OCI-LY7 (cell line): Measurements from ENCODE around the gene SEMA7A. TPM values are rescaled to one million over a fixed set of nuclear protein-coding genes. Genes with fewer than 3 reads are reported as not detected.

Experiments
- BruUV-seq: library from RNA; stranded (reverse); fragments of 400-500 nt; replicated peaks from 2 replicates; lab custom pipeline; 2021; lab: Mats Ljungman, UMichigan
- CTCF ChIA-PET: fragments of 300-600 bp; sonication (Branson Sonifier 250); formaldehyde crosslinking; loops from one replicate; lab custom pipeline; 2022; ENCODE audit warnings: antibody characterized with exemption; ENCODE audit not compliant: unreplicated experiment; lab: Charles Lee
- POLR2A ChIA-PET: fragments of 300-600 bp; sonication (Branson Sonifier 250); formaldehyde crosslinking; loops from one replicate; lab custom pipeline; 2022; ENCODE audit warnings: antibody characterized with exemption; lab: Charles Lee
- DNase-seq: peaks from one replicate; pipeline ENCODE4 v3.0.0-alpha.2; 2015; ENCODE audit warnings: low spot score
- H2AFZ ChIP-seq: fragments of 200-600 bp; sonication (generic), shearing (Covaris generic); 2 replicates; pipeline ENCODE4 v1.6.1; 2014; ENCODE audit warnings: mild to moderate bottlenecking, antibody characterized with exemption, low read length, moderate library complexity
- H3K27ac ChIP-seq: fragments of 200-600 bp; sonication (generic); 2 replicates; pipeline ENCODE4 v1.5.1; 2014; ENCODE audit warnings: mixed run types, low read depth, mild to moderate bottlenecking, moderate library complexity, low read length, inconsistent platforms; ENCODE audit not compliant: poor library complexity, severe bottlenecking
- H3K36me3 ChIP-seq: fragments of 200-600 bp; sonication (generic); 2 replicates; pipeline ENCODE4 v1.6.1; 2014; ENCODE audit warnings: mild to moderate bottlenecking, antibody characterized with exemption, low read length, moderate library complexity, mixed read lengths; ENCODE audit not compliant: insufficient read depth
- H3K4me1 ChIP-seq: fragments of 200-600 bp; sonication (generic); 2 replicates; pipeline ENCODE4 v1.5.1; 2014; ENCODE audit warnings: mild to moderate bottlenecking, low read length; ENCODE audit not compliant: insufficient read depth, poor library complexity, severe bottlenecking
- H3K4me2 ChIP-seq: fragments of 200-600 bp; sonication (generic); 2 replicates; pipeline ENCODE4 v1.6.1; 2014; ENCODE audit warnings: mild to moderate bottlenecking, low read length
- H3K4me3 ChIP-seq: fragments of 200-600 bp; sonication (generic); 2 replicates; pipeline ENCODE4 v1.5.1; 2014; ENCODE audit warnings: mild to moderate bottlenecking, low read depth, low read length; ENCODE audit not compliant: poor library complexity, severe bottlenecking
- H3K79me2 ChIP-seq: fragments of 200-600 bp; sonication (generic); 2 replicates; pipeline ENCODE4 v1.6.1; 2016; ENCODE audit warnings: low read depth, mild to moderate bottlenecking, low read length, moderate library complexity, mixed read lengths; ENCODE audit not compliant: insufficient read depth
- H3K9me2 ChIP-seq: fragments of 200-600 bp; sonication (generic); 2 replicates; pipeline ENCODE4 v1.6.1; 2016; ENCODE audit warnings: mild to moderate bottlenecking, low read length, mixed read lengths; ENCODE audit not compliant: insufficient read depth
- H3K9me3 ChIP-seq: fragments of 200-600 bp; sonication (generic); 2 replicates; pipeline ENCODE4 v1.6.1; 2014; ENCODE audit warnings: mild to moderate bottlenecking, mixed run types, low read length, mixed read lengths
- H4K20me1 ChIP-seq: fragments of 200-600 bp; sonication (generic); 2 replicates; pipeline ENCODE4 v1.6.1; 2014; ENCODE audit warnings: mild to moderate bottlenecking, antibody characterized with exemption, low read length, moderate library complexity, mixed read lengths; ENCODE audit not compliant: insufficient read depth
- EZH2phosphoT487 ChIP-seq: fragments of 200-600 bp; sonication (generic); IDR thresholded peaks from 2 replicates; pipeline ENCODE4 v1.6.1; 2018; ENCODE audit warnings: low read depth, borderline replicate concordance, mild to moderate bottlenecking, mixed run types, antibody characterized with exemption, low read length, moderate library complexity, mixed read lengths
- intact Hi-C: fragments of 100-400 bp; cut with micrococcal nuclease; formaldehyde crosslinking; loops from one replicate; pipeline ENCODE4 v1.10.0; 2022; ENCODE audit not compliant: unreplicated experiment
- total RNA-seq, 2 experiments: library from RNA; depleted of rRNA in 1 of 2; stranded (reverse); fragments of >200 nt in 1 of 2; shearing (Covaris generic) in 1 of 2; gene quantifications; 2 replicates each; pipeline ENCODE4 v1.2.3, GENCODE V29; 2014 to 2022
- TF ChIP-seq, protein P1 (sequence below): fragments of 200-600 bp; sonication (generic); conservative IDR thresholded peaks from 2 replicates; pipeline ENCODE4 v1.5.1; 2014; ENCODE audit warnings: mild to moderate bottlenecking, antibody characterized with exemption, low read length, moderate library complexity, mixed read lengths

SEMA7A gene
- total RNA-seq, 2 experiments from 2014 or later, result 0.06 to 1.0 TPM

DNA sequence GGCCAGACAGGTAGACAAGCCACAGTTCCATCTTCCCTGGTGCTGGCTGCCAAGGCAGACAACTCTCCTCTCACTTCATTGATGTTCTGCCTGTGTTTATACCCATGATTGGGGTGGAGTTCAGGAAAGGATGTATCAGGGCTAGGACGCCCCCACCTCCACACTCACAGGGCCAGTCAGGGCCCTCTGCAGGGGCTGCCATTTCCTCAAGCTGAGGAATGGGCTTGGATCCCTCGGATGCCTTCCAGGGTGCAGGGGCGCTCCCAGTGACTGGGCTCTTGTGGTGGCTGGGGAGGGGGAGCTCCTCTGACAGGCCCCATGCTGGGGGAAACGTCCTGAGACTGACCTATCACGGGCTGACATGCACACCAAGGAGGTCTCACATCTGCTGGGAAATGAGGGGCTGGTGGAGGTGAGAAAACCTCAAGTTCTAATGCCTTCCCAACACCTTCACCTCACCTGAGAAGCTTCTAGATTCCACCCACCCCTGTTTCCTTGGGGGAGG, 31.4 kb downstream of the SEMA7A start:
- Histone ChIP-seq H3K36me3 (no peaks in the 10 kb centered on the region), H3K27ac (no peak overlapping the region), H3K4me2 (peak overlapping the region; percentile 85), H3K9me3 (no peaks in the 10 kb centered on the region), H2AFZ (no peak overlapping the region), H4K20me1 (no peaks in the 10 kb centered on the region; the same call in 1 of the 2 replicates), H3K79me2 (no peaks in the 10 kb centered on the region), H3K4me1 (peaks cover 73% of the 10 kb centered on the region), H3K4me3 (peak overlapping the region; percentile 30), H3K9me2 (no peaks in the 10 kb centered on the region)
- BruUV-seq, result no TSS peak
- TF ChIP-seq, protein P1, sequence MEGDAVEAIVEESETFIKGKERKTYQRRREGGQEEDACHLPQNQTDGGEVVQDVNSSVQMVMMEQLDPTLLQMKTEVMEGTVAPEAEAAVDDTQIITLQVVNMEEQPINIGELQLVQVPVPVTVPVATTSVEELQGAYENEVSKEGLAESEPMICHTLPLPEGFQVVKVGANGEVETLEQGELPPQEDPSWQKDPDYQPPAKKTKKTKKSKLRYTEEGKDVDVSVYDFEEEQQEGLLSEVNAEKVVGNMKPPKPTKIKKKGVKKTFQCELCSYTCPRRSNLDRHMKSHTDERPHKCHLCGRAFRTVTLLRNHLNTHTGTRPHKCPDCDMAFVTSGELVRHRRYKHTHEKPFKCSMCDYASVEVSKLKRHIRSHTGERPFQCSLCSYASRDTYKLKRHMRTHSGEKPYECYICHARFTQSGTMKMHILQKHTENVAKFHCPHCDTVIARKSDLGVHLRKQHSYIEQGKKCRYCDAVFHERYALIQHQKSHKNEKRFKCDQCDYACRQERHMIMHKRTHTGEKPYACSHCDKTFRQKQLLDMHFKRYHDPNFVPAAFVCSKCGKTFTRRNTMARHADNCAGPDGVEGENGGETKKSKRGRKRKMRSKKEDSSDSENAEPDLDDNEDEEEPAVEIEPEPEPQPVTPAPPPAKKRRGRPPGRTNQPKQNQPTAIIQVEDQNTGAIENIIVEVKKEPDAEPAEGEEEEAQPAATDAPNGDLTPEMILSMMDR, result no peak
- no peak for TF ChIP-seq EZH2phosphoT487
- ChIA-PET CTCF (interaction anchor here (0.6 to 2.0 kb wide), 2 partner anchors 18 to 81 kb away, joined by 6 to 12 read pairs; no protein-coding TSS in a partner anchor), POLR2A (interaction anchor here (1.0 to 1.2 kb wide), 2 partner anchors 14 to 60 kb away, joined by 3 read pairs; no protein-coding TSS in a partner anchor)
- DNase-seq, result no peak
- intact Hi-C loops, result no loop called here

DNA sequence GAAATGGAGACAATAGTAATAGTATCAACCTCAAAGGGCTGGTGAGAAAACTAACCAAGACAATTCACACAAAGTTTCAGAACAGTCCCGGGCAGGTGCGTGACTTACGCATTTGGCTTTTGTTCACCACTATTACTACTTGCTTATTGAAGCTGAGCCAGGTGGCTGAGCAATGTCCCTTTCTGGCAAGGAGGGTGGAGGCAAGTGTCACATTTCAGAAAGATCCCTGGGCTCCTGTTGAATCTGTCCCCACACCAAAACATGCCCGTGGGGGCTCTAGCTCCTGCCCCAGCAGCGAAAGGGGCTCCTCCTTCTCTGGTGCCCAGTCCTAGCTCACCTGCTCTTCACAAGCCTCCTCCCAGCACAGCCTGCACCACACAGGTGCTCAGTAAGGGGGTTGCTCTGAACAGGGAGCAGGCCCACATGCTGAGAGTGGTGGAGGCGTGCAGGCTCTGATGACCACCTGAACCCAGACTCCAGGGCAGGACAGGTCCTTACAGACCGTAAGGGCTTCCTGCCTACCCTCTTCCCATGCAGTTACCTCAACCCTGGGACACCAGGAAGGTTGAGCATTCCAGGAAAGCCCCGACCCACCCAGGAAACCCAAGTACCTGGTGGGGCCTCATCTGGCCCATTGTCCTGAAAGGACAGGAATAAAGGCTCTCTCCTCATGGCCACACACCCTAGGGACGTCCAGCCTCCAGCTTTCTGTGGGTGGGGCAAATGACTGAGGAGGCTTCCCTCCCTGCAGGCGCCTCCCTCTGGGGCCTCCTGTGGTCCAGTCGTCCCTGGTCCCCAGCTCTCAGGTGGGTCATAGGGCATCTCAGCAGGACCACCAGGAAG, 32.6 kb downstream of the SEMA7A start:
- no peak for TF ChIP-seq EZH2phosphoT487
- TF ChIP-seq, protein P1, result no peak
- Histone ChIP-seq H3K9me3 (no peaks in the 10 kb centered on the region), H3K36me3 (no peaks in the 10 kb centered on the region), H3K79me2 (no peaks in the 10 kb centered on the region), H3K9me2 (no peaks in the 10 kb centered on the region), H4K20me1 (peaks cover 4% of the 10 kb centered on the region), H3K4me3 (peak overlapping the region; percentile 13), H3K4me1 (peaks cover 85% of the 10 kb centered on the region), H2AFZ (no peak overlapping the region), H3K4me2 (peak overlapping the region; percentile 85), H3K27ac (no peak overlapping the region)
- POLR2A ChIA-PET, result interaction anchor here (1.3 kb wide), 1 partner anchor 16 kb away, joined by 5 read pairs; no protein-coding TSS in a partner anchor
- intact Hi-C loops, result no loop called here
- CTCF ChIA-PET, result no interaction called here
- peak; percentile 64 for DNase-seq
- BruUV-seq, result no TSS peak
